ENCODE measurements around the gene THUMPD3. TPM values are rescaled to one million over a fixed set of nuclear protein-coding genes. Genes with fewer than 3 reads are reported as not detected.
A peak's percentile ranks its signal among the peaks of the same experiment; 100 is the strongest.

Gene THUMPD3
- total RNA-seq, 1 donor from 2014 or later: 33.2 TPM

GRCh38 chr3:9396632-9397331 lies 33.9 kb downstream of the THUMPD3 start:
- no peak for TF ChIP-seq CTCF (IDR thresholded peaks at IDR 0.05; ENCODE audit: insufficient read depth, low read length, poor library complexity, severe bottlenecking)
- no peaks in the 10 kb centered on the region for H3K36me3 ChIP-seq (ENCODE audit: control insufficient read depth, insufficient read depth, low read length)
- peak overlapping the region; percentile 92 for H3K4me3 ChIP-seq (ENCODE audit: low read depth, low read length)
- DNase-seq (ENCODE audit: low read depth): peak; percentile 96
- no peaks in the 10 kb centered on the region for H3K27me3 ChIP-seq (ENCODE audit: control insufficient read depth, insufficient read depth, low read length)

GRCh38 chr3:9397332-9397905 lies 34.6 kb downstream of the THUMPD3 start, which contains the start of gene SETD5:
TSS of gene SETD5 (plus strand) at chr3:9397615. CDS start at chr3:9428939, 31,324 bp downstream.
- peak within 1 kb of the TSS; percentile 100 for H3K4me3 ChIP-seq (ENCODE audit: low read depth, low read length)
- DNase-seq (ENCODE audit: low read depth): peak; percentile 55

GRCh38 chr3:9397906-9398699 lies 35.2 kb downstream of the THUMPD3 start:
- DNase-seq (ENCODE audit: low read depth): no peak
- TF ChIP-seq CTCF (IDR thresholded peaks at IDR 0.05; ENCODE audit: insufficient read depth, low read length, poor library complexity, severe bottlenecking): no peak
- H3K36me3 ChIP-seq (ENCODE audit: control insufficient read depth, insufficient read depth, low read length): no peaks in the 10 kb centered on the region
- H3K4me3 ChIP-seq (ENCODE audit: low read depth, low read length): peak overlapping the region; percentile 100
- H3K27me3 ChIP-seq (ENCODE audit: control insufficient read depth, insufficient read depth, low read length): no peaks in the 10 kb centered on the region

More at GRCh38 chr3:9397332-9397905, 34.6 kb downstream of the THUMPD3 start, which contains the start of gene SETD5:
- Histone ChIP-seq H3K27me3 (ENCODE audit: control insufficient read depth, insufficient read depth, low read length) (no peaks in the 10 kb centered on the region), H3K36me3 (ENCODE audit: control insufficient read depth, insufficient read depth, low read length) (no peaks in the 10 kb centered on the region)
- no peak for TF ChIP-seq CTCF (IDR thresholded peaks at IDR 0.05; ENCODE audit: insufficient read depth, low read length, poor library complexity, severe bottlenecking)

- Histone ChIP-seq H3K4me3 (ENCODE audit: low read depth, low read length) (peak overlapping the region; percentile 100), H3K27me3 (ENCODE audit: control insufficient read depth, insufficient read depth, low read length) (no peaks in the 10 kb centered on the region), H3K36me3 (ENCODE audit: control insufficient read depth, insufficient read depth, low read length) (no peaks in the 10 kb centered on the region)
- TF ChIP-seq CTCF (IDR thresholded peaks at IDR 0.05; ENCODE audit: insufficient read depth, low read length, poor library complexity, severe bottlenecking): no peak
- no peak for DNase-seq (ENCODE audit: low read depth)
Observed at GRCh38 chr3:9398700-9399336, 36.0 kb downstream of the THUMPD3 start.

- TF ChIP-seq CTCF (IDR thresholded peaks at IDR 0.05; ENCODE audit: insufficient read depth, low read length, poor library complexity, severe bottlenecking): no peak
- no peak for DNase-seq (ENCODE audit: low read depth)
- Histone ChIP-seq H3K36me3 (ENCODE audit: control insufficient read depth, insufficient read depth, low read length) (no peaks in the 10 kb centered on the region), H3K27me3 (ENCODE audit: control insufficient read depth, insufficient read depth, low read length) (no peaks in the 10 kb centered on the region), H3K4me3 (ENCODE audit: low read depth, low read length) (peak overlapping the region; percentile 100)
Observed at GRCh38 chr3:9399337-9399703, 36.5 kb downstream of the THUMPD3 start.
